H9 (cell line): ENCODE results near the gene TP53INP2. TPM values are rescaled to one million over a fixed set of nuclear protein-coding genes. Genes with fewer than 3 reads are reported as not detected.
A peak's percentile ranks its signal among the peaks of the same experiment; 100 is the strongest.
"Not testable (repeated sequence)": the region's sequence is repeated elsewhere in the genome, so short reads cannot be mapped to it uniquely, and the experiment has no call there.

Experiments
- DNase-seq: peaks from one replicate; pipeline ENCODE4 v3.0.0-alpha.2; 2017
- H2AFZ ChIP-seq: one replicate; pipeline ENCODE4 v1.6.1; 2013; ENCODE audit warnings: mild to moderate bottlenecking, low read length, control low read depth, moderate library complexity
- H2AK5ac ChIP-seq: 2 replicates; pipeline ENCODE4 v1.6.1; 2013; ENCODE audit warnings: low read length, control low read depth, mixed read lengths; ENCODE audit not compliant: insufficient read length
- H2BK120ac ChIP-seq: one replicate; pipeline ENCODE4 v1.6.1; 2013; ENCODE audit warnings: low read depth, mild to moderate bottlenecking, low read length, control low read depth, inconsistent platforms; ENCODE audit not compliant: poor library complexity, severe bottlenecking
- H2BK12ac ChIP-seq: 2 replicates; pipeline ENCODE4 v1.6.1; 2013; ENCODE audit warnings: low read length, control low read depth, mixed read lengths, low read depth; ENCODE audit not compliant: insufficient read length
- H2BK15ac ChIP-seq: 2 replicates; pipeline ENCODE4 v1.6.1; 2013; ENCODE audit warnings: low read depth, low read length, control low read depth
- H2BK20ac ChIP-seq: one replicate; pipeline ENCODE4 v1.6.1; 2013; ENCODE audit warnings: low read depth, mild to moderate bottlenecking, low read length, control low read depth, inconsistent platforms; ENCODE audit not compliant: poor library complexity, severe bottlenecking
- H2BK5ac ChIP-seq: 2 replicates; pipeline ENCODE4 v1.6.1; 2013; ENCODE audit warnings: low read length, control low read depth, mixed read lengths; ENCODE audit not compliant: insufficient read length
- H3K14ac ChIP-seq: 2 replicates; pipeline ENCODE4 v1.6.1; 2013; ENCODE audit warnings: low read length, control low read depth; ENCODE audit not compliant: insufficient read depth
- H3K18ac ChIP-seq: 2 replicates; pipeline ENCODE4 v1.6.1; 2013; ENCODE audit warnings: low read depth, mild to moderate bottlenecking, mixed read lengths, low read length, control low read depth; ENCODE audit not compliant: insufficient read length
- H3K23ac ChIP-seq: 2 replicates; pipeline ENCODE4 v1.6.1; 2013; ENCODE audit warnings: low read length, control low read depth, mixed read lengths, low read depth; ENCODE audit not compliant: insufficient read length
- H3K23me2 ChIP-seq: 2 replicates; pipeline ENCODE4 v1.6.1; 2013; ENCODE audit warnings: low read depth, mild to moderate bottlenecking, mixed read lengths, low read length, control low read depth; ENCODE audit not compliant: insufficient read length, poor library complexity, severe bottlenecking
- H3K27ac ChIP-seq: 2 replicates; pipeline ENCODE4 v1.5.1; 2013; ENCODE audit warnings: low read length, control low read depth, mixed read lengths, low read depth; ENCODE audit not compliant: insufficient read length
- H3K27me3 ChIP-seq: 2 replicates; pipeline ENCODE4 v1.6.1; 2013; ENCODE audit warnings: low read length, control low read depth, inconsistent platforms; ENCODE audit not compliant: insufficient read depth
- H3K4ac ChIP-seq: 2 replicates; pipeline ENCODE4 v1.6.1; 2013; ENCODE audit warnings: low read depth, mild to moderate bottlenecking, control low read depth, inconsistent platforms, low read length, moderate library complexity
- H3K4me1 ChIP-seq: 2 replicates; pipeline ENCODE4 v1.6.1; 2013; ENCODE audit warnings: low read length, control low read depth, inconsistent platforms; ENCODE audit not compliant: insufficient read depth
- H3K4me2 ChIP-seq: 2 replicates; pipeline ENCODE4 v1.6.1; 2013; ENCODE audit warnings: low read length, control low read depth, mixed read lengths; ENCODE audit not compliant: insufficient read length, insufficient read depth
- H3K56ac ChIP-seq: 2 replicates; pipeline ENCODE4 v1.6.1; 2013; ENCODE audit warnings: low read depth, mild to moderate bottlenecking, mixed read lengths, low read length, control low read depth; ENCODE audit not compliant: insufficient read length
- H3K79me1 ChIP-seq: 2 replicates; pipeline ENCODE4 v1.6.1; 2013; ENCODE audit warnings: low read depth, mild to moderate bottlenecking, moderate library complexity, low read length, control low read depth, inconsistent platforms; ENCODE audit not compliant: insufficient read depth, poor library complexity, severe bottlenecking
- H3K79me2 ChIP-seq: 2 replicates; pipeline ENCODE4 v1.6.1; 2013; ENCODE audit warnings: low read length, control low read depth, inconsistent platforms; ENCODE audit not compliant: insufficient read depth
- H3K9ac ChIP-seq: 2 replicates; pipeline ENCODE4 v1.6.1; 2013; ENCODE audit warnings: low read length, control low read depth, mixed read lengths; ENCODE audit not compliant: insufficient read length; ENCODE audit errors: extremely low read depth
- H3K9me3 ChIP-seq: one replicate; pipeline ENCODE4 v1.6.1; 2013; ENCODE audit warnings: low read depth, low read length, inconsistent platforms; ENCODE audit not compliant: control insufficient read depth
- H3T11ph ChIP-seq: one replicate; pipeline ENCODE4 v1.6.1; 2013; ENCODE audit warnings: mild to moderate bottlenecking, low read length, control low read depth, inconsistent platforms
- H4K20me1 ChIP-seq: one replicate; pipeline ENCODE4 v1.6.1; 2013; ENCODE audit not compliant: control insufficient read depth, insufficient read length, insufficient read depth
- H4K5ac ChIP-seq: 2 replicates; pipeline ENCODE4 v1.6.1; 2013; ENCODE audit warnings: low read depth, mild to moderate bottlenecking, mixed read lengths, low read length, control low read depth; ENCODE audit not compliant: insufficient read length
- H4K8ac ChIP-seq: replicated peaks from 2 replicates; pipeline ENCODE4 v1.6.1; 2013; ENCODE audit warnings: low read length, control low read depth, mixed read lengths, low read depth; ENCODE audit not compliant: insufficient read length
- H4K91ac ChIP-seq: 2 replicates; pipeline ENCODE4 v1.6.1; 2013; ENCODE audit warnings: low read depth, mild to moderate bottlenecking, moderate library complexity, mixed read lengths, low read length, control low read depth; ENCODE audit not compliant: insufficient read length
- H3K27ac Mint-ChIP-seq, 3 experiments: 2 replicates in 2 of 3; 3 replicates in 1 of 3; pipeline ENCODE4 v1.8.0; 2020 to 2021; ENCODE audit warnings: mixed read lengths in 3 of 3, mild to moderate bottlenecking in 1 of 3, moderate library complexity in 1 of 3
- H3K27me3 Mint-ChIP-seq: 2 replicates; pipeline ENCODE4 v1.8.0; 2021; ENCODE audit warnings: low read depth, mild to moderate bottlenecking, moderate library complexity, mixed read lengths
- H3K36me3 Mint-ChIP-seq, 3 experiments: 2 replicates in 2 of 3; 3 replicates in 1 of 3; pipeline ENCODE4 v1.8.0; 2020 to 2021; ENCODE audit warnings: low read depth in 3 of 3, mixed read lengths in 3 of 3; ENCODE audit not compliant: insufficient read depth in 1 of 3
- H3K4me1 Mint-ChIP-seq, 2 experiments: 2 replicates each; pipeline ENCODE4 v1.8.0; 2020; ENCODE audit warnings: mixed read lengths in 2 of 2
- H3K4me3 Mint-ChIP-seq, 2 experiments: 2 replicates in 1 of 2; 3 replicates in 1 of 2; pipeline ENCODE4 v1.8.0; 2020 to 2021; ENCODE audit warnings: mild to moderate bottlenecking in 2 of 2, mixed read lengths in 2 of 2, moderate library complexity in 1 of 2
- H3K9me3 Mint-ChIP-seq, 2 experiments: 2 replicates in 1 of 2; 3 replicates in 1 of 2; pipeline ENCODE4 v1.8.0; 2020; ENCODE audit warnings: mild to moderate bottlenecking in 2 of 2, mixed read lengths in 2 of 2, moderate library complexity in 1 of 2
- WGBS: extraction: QIAGEN DNeasy Blood & Tissue Kit; methylation state at CpG from one replicate; pipeline ENCODE4 v1.1.7; 2013; ENCODE audit warnings: missing lambda C conversion rate, low lambda C conversion rate, mixed read lengths; ENCODE audit not compliant: insufficient read length; ENCODE audit errors: extremely low coverage; 5-methylcytosine and 5-hydroxymethylcytosine counted together
- total RNA-seq: library from RNA; stranded (reverse); gene quantifications from 2 replicates; pipeline ENCODE4 v1.2.1, GENCODE V29; 2021
- TF ChIP-seq, protein P1 (sequence below): fragments of 200-600 bp; sonication (generic); conservative IDR thresholded peaks from 3 replicates; pipeline ENCODE4 v1.8.0; 2021; ENCODE audit warnings: antibody characterized with exemption, mild to moderate bottlenecking

The TP53INP2 gene
- total RNA-seq, 1 experiment from 2014 or later = 8.0 TPM

DNA sequence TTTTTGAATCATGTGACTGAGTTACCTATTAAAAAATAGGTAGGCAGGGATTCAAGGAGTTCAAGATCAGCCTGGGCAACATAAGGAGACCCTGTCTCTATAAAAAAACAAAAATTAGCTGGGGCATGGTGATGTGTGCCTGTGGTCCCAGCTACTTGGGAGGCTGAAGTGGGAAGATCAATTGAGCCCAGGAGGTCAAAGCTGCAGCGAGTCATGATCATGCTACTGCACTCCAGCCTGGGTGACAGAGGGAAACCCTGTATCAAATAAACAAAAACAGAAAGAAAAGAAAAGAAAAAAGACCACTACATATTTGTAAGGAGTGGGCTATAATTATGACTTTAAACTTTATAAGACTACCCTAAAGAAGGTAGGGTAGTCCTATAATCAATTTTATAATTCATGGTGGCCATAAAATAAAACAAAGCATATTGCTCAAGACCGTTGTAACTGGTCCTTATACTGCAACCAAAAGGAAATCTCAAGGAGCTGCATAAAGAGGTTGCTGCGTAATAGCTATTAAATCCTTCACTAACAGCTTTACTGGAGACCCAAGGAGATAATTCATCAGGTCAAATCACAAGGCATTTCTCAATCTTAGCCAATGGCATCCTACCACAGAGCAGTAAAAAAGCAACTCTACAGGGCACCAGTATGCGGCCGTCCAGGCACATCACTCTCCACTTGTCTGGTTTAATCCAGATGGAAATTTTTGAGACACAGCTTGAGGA, 40.8 kb upstream of the TP53INP2 start:
- peak overlapping the region in 2 of 3 experiments; percentile 37 to 51; a peak in 2 of 7 replicates for H3K27ac Mint-ChIP-seq
- Histone ChIP-seq H2BK12ac (no peak overlapping the region), H4K91ac (no peak overlapping the region), H3K23ac (no peak overlapping the region), H2BK15ac (no peak overlapping the region), H3K14ac (no peak overlapping the region), H2BK20ac (no peak overlapping the region), H3T11ph (no peak overlapping the region), H3K79me1 (peaks cover 4% of the 10 kb centered on the region), H3K9ac (no peak overlapping the region), H3K23me2 (no peaks in the 10 kb centered on the region), H3K27me3 (no peaks in the 10 kb centered on the region), H3K4me1 (no peaks in the 10 kb centered on the region), H2AFZ (no peak overlapping the region), H3K56ac (no peak overlapping the region), H2AK5ac (no peak overlapping the region), H3K4me2 (no peak overlapping the region), H3K18ac (no peak overlapping the region), H4K8ac (no peak overlapping the region), H4K5ac (no peak overlapping the region), H3K4ac (no peak overlapping the region), H2BK120ac (no peak overlapping the region), H4K20me1 (no peaks in the 10 kb centered on the region), H2BK5ac (no peak overlapping the region), H3K27ac (no peak overlapping the region), H3K9me3 (no peaks in the 10 kb centered on the region), H3K79me2 (no peaks in the 10 kb centered on the region)
- TF ChIP-seq, protein P1, sequence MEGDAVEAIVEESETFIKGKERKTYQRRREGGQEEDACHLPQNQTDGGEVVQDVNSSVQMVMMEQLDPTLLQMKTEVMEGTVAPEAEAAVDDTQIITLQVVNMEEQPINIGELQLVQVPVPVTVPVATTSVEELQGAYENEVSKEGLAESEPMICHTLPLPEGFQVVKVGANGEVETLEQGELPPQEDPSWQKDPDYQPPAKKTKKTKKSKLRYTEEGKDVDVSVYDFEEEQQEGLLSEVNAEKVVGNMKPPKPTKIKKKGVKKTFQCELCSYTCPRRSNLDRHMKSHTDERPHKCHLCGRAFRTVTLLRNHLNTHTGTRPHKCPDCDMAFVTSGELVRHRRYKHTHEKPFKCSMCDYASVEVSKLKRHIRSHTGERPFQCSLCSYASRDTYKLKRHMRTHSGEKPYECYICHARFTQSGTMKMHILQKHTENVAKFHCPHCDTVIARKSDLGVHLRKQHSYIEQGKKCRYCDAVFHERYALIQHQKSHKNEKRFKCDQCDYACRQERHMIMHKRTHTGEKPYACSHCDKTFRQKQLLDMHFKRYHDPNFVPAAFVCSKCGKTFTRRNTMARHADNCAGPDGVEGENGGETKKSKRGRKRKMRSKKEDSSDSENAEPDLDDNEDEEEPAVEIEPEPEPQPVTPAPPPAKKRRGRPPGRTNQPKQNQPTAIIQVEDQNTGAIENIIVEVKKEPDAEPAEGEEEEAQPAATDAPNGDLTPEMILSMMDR = no peak
- no peaks in the 10 kb centered on the region; the same call in 1 of the 2 replicates for H3K27me3 Mint-ChIP-seq
- H3K4me3 Mint-ChIP-seq = no peak overlapping the region
- no peaks in the 10 kb centered on the region for H3K4me1 Mint-ChIP-seq
- H3K9me3 Mint-ChIP-seq = peaks cover 5% of the 10 kb centered on the region in 2 experiments; a peak in 4 of 5 replicates
- no CpG with 5 or more reads among the region's 5 CpGs for WGBS
- H3K36me3 Mint-ChIP-seq = peaks cover 3 to 10% (median 7%) of the 10 kb centered on the region in 3 experiments; a peak in 5 of 7 replicates
- DNase-seq = no peak

DNA sequence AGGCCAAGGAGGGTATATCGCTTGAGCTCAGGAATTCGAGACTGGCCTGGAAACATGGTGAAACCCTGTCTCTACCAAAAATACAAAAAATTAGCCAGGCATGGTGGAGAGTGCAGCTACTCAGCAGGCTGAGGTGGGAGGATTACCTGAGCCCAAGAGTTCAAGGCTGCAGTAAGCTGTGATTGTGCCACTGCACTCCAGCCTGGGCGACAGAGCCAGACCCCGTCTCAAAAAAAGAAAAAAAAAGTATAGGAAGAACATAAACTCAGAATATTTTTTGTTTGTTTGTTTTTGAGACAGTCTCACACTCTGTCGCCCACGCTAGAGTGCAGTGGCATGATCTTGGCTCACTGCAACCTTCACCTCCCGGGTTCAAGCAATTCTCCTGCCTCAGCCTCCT, 39.4 kb upstream of the TP53INP2 start:
- not testable (repeated sequence) for H2BK20ac ChIP-seq, H3K79me2 ChIP-seq, H4K8ac ChIP-seq, H3K79me1 ChIP-seq, H4K5ac ChIP-seq, H3K4me3 Mint-ChIP-seq, H3K4ac ChIP-seq, H4K91ac ChIP-seq, H3K27me3 Mint-ChIP-seq, H3K4me1 Mint-ChIP-seq, H2AFZ ChIP-seq, H2BK12ac ChIP-seq, H3K23ac ChIP-seq, H3K9me3 Mint-ChIP-seq, H2BK120ac ChIP-seq, H4K20me1 ChIP-seq, DNase-seq, H3K4me1 ChIP-seq, H3K23me2 ChIP-seq, H3K14ac ChIP-seq, H3K18ac ChIP-seq, H3K36me3 Mint-ChIP-seq, H3K27ac Mint-ChIP-seq, H3K9ac ChIP-seq, H3K56ac ChIP-seq, H3K4me2 ChIP-seq, H3T11ph ChIP-seq, H2AK5ac ChIP-seq, H3K27ac ChIP-seq, H3K9me3 ChIP-seq, H3K27me3 ChIP-seq, H2BK15ac ChIP-seq, H2BK5ac ChIP-seq
- no CpG with 5 or more reads among the region's 7 CpGs for WGBS
